Mucosa of descending colon (tissue), 3 donors: ENCODE data around the gene PPP2R3A. TPM values are rescaled to one million over a fixed set of nuclear protein-coding genes. Genes with fewer than 3 reads are reported as not detected.
"Not testable (repeated sequence)": the region's sequence is repeated elsewhere in the genome, so short reads cannot be mapped to it uniquely, and the experiment has no call there.

ENCODE experiments used
- ATAC-seq: fragments of 200-7000 bp; cut with Tn5 transposase; one replicate; pipeline ENCODE4 v1.9.1; 2020; ENCODE audit warnings: mild to moderate bottlenecking, moderate library complexity
- DNase-seq, 3 donors: peaks; one replicate each; pipeline ENCODE4 v3.0.0-alpha.2; 2020
- H3K36me3 ChIP-seq: fragments of 200-600 bp; one replicate; pipeline ENCODE4 v1.8.0; 2021; ENCODE audit warnings: low read depth, mild to moderate bottlenecking
- H3K4me1 ChIP-seq: fragments of 200-600 bp; one replicate; pipeline ENCODE4 v1.8.0; 2021; ENCODE audit warnings: low read depth, mild to moderate bottlenecking
- H3K4me3 ChIP-seq: fragments of 200-600 bp; one replicate; pipeline ENCODE4 v1.8.0; 2021; ENCODE audit warnings: mild to moderate bottlenecking
- H3K9me3 ChIP-seq: fragments of 200-600 bp; one replicate; pipeline ENCODE4 v1.8.0; 2021; ENCODE audit warnings: mild to moderate bottlenecking
- CTCF ChIP-seq: fragments of 200-600 bp; IDR thresholded peaks from one replicate; pipeline ENCODE4 v1.8.0; 2022; ENCODE audit warnings: antibody characterized with exemption, mild to moderate bottlenecking
- intact Hi-C, 2 donors: fragments of 100-400 bp; cut with DNase I in 1 of 2; cut with micrococcal nuclease in 1 of 2; formaldehyde crosslinking; loops; one replicate each; pipeline versions ENCODE4 v1.11.0 to v1.11.1; 2022; cut with DNase I, micrococcal nuclease
- total RNA-seq, 3 donors: library from RNA; stranded (reverse); fragmentation: NEBNext Ultra II Directional in 2 of 3; extraction: Animal tissue kit (Norgen Biotek cat#: 25700) in 2 of 3; gene quantifications; one replicate each; pipeline versions ENCODE4 v1.2.1 to v1.2.4, GENCODE V29; 2021 to 2023
- donor health status: DM: no; HTN: no; CAD: no; lungs with moderate emphysema.
- donor health status: DM: no; HTN: no; CAD: no.
- donor health status: DM: no; HTN: yes; CAD: no.

The PPP2R3A gene
- total RNA-seq, 3 donors from 2014 or later, result 16.4 to 33.8 (median 28.5) TPM

DNA sequence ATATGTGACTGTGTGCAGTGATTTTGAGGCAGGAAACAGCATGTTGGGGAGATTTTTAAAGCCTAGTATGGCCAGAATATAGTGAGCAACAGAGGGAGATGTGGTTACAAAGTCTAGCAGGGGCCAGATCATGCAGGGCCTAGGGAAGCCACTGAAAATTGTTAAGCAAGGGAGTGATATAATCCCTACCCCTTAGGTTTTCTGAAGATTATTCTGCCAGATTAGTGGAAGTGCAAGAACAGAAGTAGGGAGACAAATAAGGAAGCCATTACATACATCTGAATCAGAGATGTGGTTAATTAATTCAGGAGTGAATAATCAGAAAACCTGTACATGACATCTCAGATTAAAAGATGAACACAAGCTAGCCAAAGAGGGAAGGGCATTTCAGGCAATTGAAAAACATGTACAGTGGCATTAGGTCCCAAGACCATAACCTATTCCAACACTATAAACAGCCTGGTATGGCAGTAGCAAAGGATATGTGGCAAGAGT, 175.8 kb downstream of the PPP2R3A start:
- no peaks in the 10 kb centered on the region for H3K36me3 ChIP-seq
- no peak for ATAC-seq
- no peak overlapping the region for H3K4me3 ChIP-seq
- no peaks in the 10 kb centered on the region for H3K4me1 ChIP-seq
- no peak for DNase-seq
- no peaks in the 10 kb centered on the region for H3K9me3 ChIP-seq
- no peak for TF ChIP-seq CTCF
- intact Hi-C loops, result no loop called here

DNA sequence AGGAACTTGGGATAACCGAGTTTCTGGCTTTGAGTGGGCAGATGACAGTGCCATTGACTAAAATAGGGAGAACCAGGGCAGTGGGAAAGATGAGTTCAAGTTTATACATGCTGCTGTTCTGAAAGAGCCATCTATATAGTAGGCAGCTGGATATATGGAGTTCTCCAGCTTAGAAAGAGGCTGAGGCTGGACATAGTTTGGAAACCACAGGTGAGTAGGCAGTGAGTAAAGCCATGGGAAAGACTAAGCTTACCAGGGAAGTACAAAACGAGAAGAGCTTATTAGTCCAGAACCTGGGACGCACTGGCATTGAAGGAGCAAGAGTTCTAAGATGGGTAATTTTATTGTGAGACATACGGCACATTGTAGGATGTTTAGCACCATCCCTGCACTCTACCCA, 176.4 kb downstream of the PPP2R3A start:
- DNase-seq (no peak), ATAC-seq (no peak)
- no peak for TF ChIP-seq CTCF
- Histone ChIP-seq H3K4me1 (no peaks in the 10 kb centered on the region), H3K9me3 (no peaks in the 10 kb centered on the region), H3K4me3 (no peak overlapping the region), H3K36me3 (no peaks in the 10 kb centered on the region)
- intact Hi-C loops, result no loop called here

- peak; percentile 67 for ATAC-seq
- intact Hi-C loops, result no loop called here
- no peak for DNase-seq
- H3K4me3 ChIP-seq, result no peak overlapping the region
- H3K9me3 ChIP-seq, result no peaks in the 10 kb centered on the region
- no peak for TF ChIP-seq CTCF
- no peaks in the 10 kb centered on the region for H3K36me3 ChIP-seq
- H3K4me1 ChIP-seq, result no peaks in the 10 kb centered on the region
These were observed 177.1 kb downstream of the PPP2R3A start for GRCh38 chr3:136142592-136142991.

GRCh38 chr3:136144397-136144796, 178.9 kb downstream of the PPP2R3A start:
- H3K36me3 ChIP-seq, intact Hi-C loops, DNase-seq, H3K4me1 ChIP-seq, H3K4me3 ChIP-seq, H3K9me3 ChIP-seq, ATAC-seq: not testable (repeated sequence)

GRCh38 chr3:136146981-136147729, 181.6 kb downstream of the PPP2R3A start:
- DNase-seq (no peak), ATAC-seq (no peak)
- Histone ChIP-seq H3K9me3 (no peaks in the 10 kb centered on the region), H3K36me3 (no peaks in the 10 kb centered on the region), H3K4me3 (no peak overlapping the region), H3K4me1 (peaks cover 7% of the 10 kb centered on the region)
- intact Hi-C loops, result no loop called here
- TF ChIP-seq CTCF, result no peak

DNA sequence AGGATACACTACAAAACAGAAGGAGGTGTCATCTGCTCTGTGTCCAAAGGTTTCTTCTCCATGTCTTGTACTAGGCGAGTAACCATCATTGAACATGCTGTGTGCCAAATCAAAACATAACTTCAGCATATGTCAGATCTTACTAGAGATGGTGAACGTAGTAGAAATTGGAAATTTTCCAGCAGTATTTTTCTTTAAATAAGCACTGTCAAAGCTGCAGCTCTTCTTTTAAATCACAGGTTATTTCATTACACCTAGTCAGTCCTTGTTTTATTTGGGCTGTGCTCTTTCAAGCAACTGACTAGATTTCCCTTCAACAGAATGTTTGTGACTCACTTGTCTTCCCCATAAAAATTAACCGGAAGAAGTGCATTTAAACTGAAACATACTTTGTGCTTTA, 184.1 kb downstream of the PPP2R3A start:
- intact Hi-C loops, result no loop called here
- Histone ChIP-seq H3K4me3 (no peak overlapping the region), H3K4me1 (peaks cover 7% of the 10 kb centered on the region), H3K9me3 (no peaks in the 10 kb centered on the region), H3K36me3 (no peaks in the 10 kb centered on the region)
- ATAC-seq, result peak; percentile 49
- no peak for TF ChIP-seq CTCF
- no peak for DNase-seq
